NCI-H2196 (cell line): Measurements from ENCODE around the gene CLSTN1.

ENCODE experiments used
- DNase-seq: peaks from one replicate; lab custom pipeline; 2025; ENCODE audit not compliant: unreplicated experiment; lab: John Stamatoyannopoulos, UW

Gene CLSTN1

DNA sequence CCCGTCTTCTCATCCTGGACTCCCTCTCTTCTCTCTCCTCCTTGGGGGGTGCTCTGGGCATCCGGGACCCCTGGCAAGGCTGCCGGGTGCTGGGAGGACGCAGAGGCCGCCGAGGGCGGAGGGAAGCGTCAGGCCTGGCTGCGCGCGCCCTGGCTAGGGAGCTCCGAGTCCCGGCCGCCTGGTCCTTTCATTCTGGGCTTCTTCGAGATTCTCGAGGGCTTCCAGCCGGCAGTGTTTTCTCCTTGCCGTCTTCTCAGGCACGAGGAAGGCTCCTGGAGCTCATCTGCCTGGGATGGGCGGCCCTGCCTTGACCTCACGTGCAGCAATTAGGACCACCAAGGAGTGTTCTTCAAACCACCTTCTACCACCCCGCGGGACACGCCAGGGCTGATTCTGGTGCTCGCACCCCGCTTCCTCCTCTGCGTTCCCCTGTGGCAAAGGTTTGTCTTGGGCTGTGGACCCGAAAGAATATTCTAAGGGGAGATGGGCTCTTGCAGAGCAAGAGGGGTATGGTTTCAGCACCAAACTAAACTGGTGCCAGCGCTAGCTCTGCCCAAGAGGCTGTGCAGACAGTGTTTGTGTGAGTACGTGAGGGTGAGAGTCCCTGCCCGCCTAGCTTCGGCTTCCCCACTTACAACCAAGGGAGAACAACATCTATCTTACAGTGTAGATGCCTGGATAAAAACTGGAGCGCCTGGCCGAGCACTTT lies 135.7 kb downstream of the CLSTN1 start:
- peak; percentile 17 for DNase-seq

DNA sequence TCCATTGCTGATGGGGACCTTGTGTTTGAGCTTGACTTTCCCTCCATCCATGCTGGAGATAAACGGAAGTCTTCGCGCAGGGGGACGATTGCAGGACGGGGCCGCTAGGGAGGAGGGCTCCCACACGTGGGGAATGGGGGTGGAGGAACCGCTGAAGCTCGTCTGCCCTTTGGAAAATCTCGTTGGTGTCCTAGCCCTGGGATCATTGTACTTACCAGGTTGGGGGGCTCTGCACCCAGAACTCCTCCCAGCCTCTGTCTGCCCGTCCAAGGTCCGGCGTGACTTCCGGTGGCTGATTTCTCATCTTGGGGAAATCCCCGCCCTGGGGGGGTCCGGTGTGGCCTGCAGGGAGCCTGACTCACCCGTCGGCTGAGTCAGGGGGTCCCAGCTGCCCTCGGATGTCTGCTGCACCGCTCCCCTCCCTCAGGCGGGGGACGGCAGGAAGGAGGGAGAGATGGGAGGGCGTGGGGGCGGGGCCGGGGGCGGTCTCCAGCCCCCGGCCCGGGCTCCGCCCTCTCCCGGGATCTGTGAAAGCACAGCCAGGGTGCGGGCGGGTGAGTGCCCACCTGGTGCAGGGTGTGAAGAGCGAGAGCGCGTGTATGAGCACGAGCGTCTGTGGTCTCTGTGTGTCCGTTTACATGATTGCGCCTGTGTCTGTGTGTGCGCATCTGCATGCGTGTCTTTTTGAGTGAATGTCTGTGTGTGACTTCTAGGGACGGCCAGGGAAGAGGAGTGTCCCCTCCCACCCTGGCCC lies 136.5 kb downstream of the CLSTN1 start:
- peak; percentile 68 for DNase-seq

DNA sequence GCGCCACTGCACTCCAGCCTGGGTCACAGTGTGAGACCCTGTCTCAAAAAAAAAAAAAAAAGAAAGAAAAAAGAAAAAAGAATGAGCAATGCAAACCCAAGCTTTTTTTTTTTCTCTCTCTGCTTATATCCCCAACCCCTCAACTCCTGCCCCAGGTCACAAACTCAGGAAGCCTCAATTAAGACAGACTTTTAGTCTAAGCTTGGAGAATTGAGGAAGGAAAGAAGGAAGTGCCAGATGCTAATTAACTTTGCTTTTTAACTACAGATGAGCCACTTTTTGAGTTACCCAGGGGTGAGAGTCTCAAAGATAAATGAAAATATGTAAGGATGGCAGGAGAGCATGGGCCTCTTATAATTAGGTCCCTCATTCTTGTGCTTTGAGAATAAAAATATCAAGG lies 139.0 kb downstream of the CLSTN1 start:
- DNase-seq: no peak

DNA sequence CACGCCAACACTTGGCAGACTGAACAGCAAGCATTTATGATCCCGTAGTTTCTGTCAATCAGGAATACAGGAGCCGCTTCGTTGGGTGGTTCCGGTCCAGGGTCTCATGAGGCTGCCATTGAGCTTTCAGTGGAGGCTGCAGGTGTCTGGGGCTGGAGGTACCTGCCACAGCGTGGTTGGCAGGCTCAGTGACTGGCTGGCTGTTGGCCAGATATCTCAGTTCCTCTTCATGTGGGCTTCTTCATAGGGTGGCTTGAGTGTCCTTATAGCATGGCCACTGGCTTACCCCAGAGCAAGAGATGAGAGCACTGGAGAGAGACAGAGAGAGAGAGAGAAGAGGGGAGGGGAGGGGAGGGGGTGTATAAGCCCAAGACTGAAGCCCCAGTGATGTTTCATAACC lies 142.9 kb downstream of the CLSTN1 start:
- DNase-seq: no peak

DNA sequence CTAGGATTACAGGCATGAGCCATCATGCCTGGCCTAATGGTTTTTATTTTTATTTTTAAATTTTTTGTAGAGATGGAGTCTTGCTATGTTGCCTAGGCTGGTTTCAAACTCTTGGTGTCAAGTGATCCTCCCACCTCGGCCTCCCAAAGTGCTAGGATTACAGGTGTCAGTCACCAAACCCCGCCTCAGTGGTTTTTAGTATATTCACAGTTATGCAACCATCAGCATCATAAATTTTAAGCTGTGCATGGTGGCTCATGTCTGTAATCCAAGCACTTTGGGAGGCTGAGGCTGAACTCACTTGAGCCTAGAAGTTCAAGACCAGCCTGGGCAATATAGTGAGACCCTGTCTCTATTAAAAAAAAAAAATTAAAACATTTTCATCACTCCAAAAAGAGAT lies 143.7 kb downstream of the CLSTN1 start:
- DNase-seq: no peak
